K562 (cell line): ENCODE measurements around the gene MKNK1. TPM values are rescaled to one million over a fixed set of nuclear protein-coding genes. Genes with fewer than 3 reads are reported as not detected.
A peak's percentile ranks its signal among the peaks of the same experiment; 100 is the strongest.

ENCODE experiments used
- ATAC-seq: fragments of 200-7000 bp; cut with Tn5 transposase; 3 replicates; pipeline ENCODE4 v1.9.1; 2020; ENCODE audit warnings: moderate library complexity
- BruUV-seq: library from RNA; stranded (reverse); fragments of 400-500 nt; replicated peaks from 2 replicates; lab custom pipeline; 2021; lab: Mats Ljungman, UMichigan
- CTCF ChIA-PET: fragments of 300-600 bp; formaldehyde crosslinking; extraction: SDS; loops from one replicate; lab custom pipeline; 2021; ENCODE audit warnings: low intra/inter-chr PET ratio; lab: Yijun Ruan, JAX
- POLR2A ChIA-PET: fragments of 300-600, 350-650 bp; sonication (Branson Sonifier 250); formaldehyde crosslinking; extraction: SDS; loops from one replicate; lab custom pipeline; 2021; ENCODE audit warnings: antibody characterized with exemption, inconsistent platforms; lab: Yijun Ruan, JAX
- DNase-seq, 4 experiments: peaks; one replicate each; pipeline versions ENCODE4 v3.0.0 to v3.0.0-alpha.2; 2011 to 2018; ENCODE audit warnings: low spot score in 3 of 4, mixed read lengths in 3 of 4; ENCODE audit errors: extremely low read depth in 1 of 4
- FAIRE-seq: peaks from 2 replicates; lab custom pipeline; 2011; peaks lifted over from hg19 to GRCh38; lab: Jason Lieb, UNC
- H2AFZ ChIP-seq: 2 replicates; pipeline ENCODE4 v1.6.0; 2011; ENCODE audit warnings: low read depth, low read length, control low read depth, inconsistent platforms
- H3K27ac ChIP-seq: fragments of 200-600 bp; 3 replicates; pipeline ENCODE4 v1.8.0; 2011; ENCODE audit warnings: low read depth, mild to moderate bottlenecking, control low read depth, inconsistent platforms, low read length, moderate library complexity, mixed read lengths; ENCODE audit errors: extremely low read depth
- H3K27me3 ChIP-seq, 2 experiments: fragments of 300-600 bp in 1 of 2; 2 replicates in 1 of 2; 3 replicates in 1 of 2; pipeline versions ENCODE4 v1.6.0 to v1.8.0; 2011; ENCODE audit warnings: inconsistent platforms in 2 of 2, low read length in 2 of 2, mild to moderate bottlenecking in 1 of 2, mixed read lengths in 1 of 2, moderate library complexity in 1 of 2; ENCODE audit not compliant: control insufficient read depth in 2 of 2, insufficient read depth in 2 of 2
- H3K36me3 ChIP-seq: fragments of 300-600 bp; 3 replicates; pipeline ENCODE4 v1.8.0; 2011; ENCODE audit warnings: mild to moderate bottlenecking, low read length, inconsistent platforms; ENCODE audit not compliant: control insufficient read depth, insufficient read depth
- H3K4me1 ChIP-seq, 2 experiments: fragments of 200-600 bp in 1 of 2; replicated peaks in 1 of 2; 2 replicates in 1 of 2; 3 replicates in 1 of 2; pipeline versions ENCODE4 v1.5.1 to v1.8.0; 2011; ENCODE audit warnings: inconsistent platforms in 2 of 2, low read length in 2 of 2, mild to moderate bottlenecking in 1 of 2, mixed read lengths in 1 of 2, moderate library complexity in 1 of 2; ENCODE audit not compliant: control insufficient read depth in 2 of 2, insufficient read depth in 2 of 2
- H3K4me2 ChIP-seq: 2 replicates; pipeline ENCODE4 v1.6.1; 2011; ENCODE audit warnings: low read length, control low read depth, inconsistent platforms, mixed read lengths; ENCODE audit not compliant: insufficient read depth
- H3K4me3 ChIP-seq: fragments of 200-600 bp; sonication (generic), shearing (Covaris generic); 2 replicates; pipeline ENCODE4 v1.5.1; 2016; ENCODE audit warnings: control low read depth, inconsistent platforms
- H3K79me2 ChIP-seq: fragments of 200-600 bp; 3 replicates; pipeline ENCODE4 v1.8.0; 2011; ENCODE audit warnings: low read length, inconsistent platforms; ENCODE audit not compliant: control insufficient read depth, insufficient read depth
- H3K9ac ChIP-seq, 2 experiments: 2 replicates each; pipeline versions ENCODE4 v1.6.0 to v1.6.1; 2011; ENCODE audit warnings: low read depth in 2 of 2, low read length in 2 of 2, control low read depth in 1 of 2, inconsistent platforms in 1 of 2, mild to moderate bottlenecking in 1 of 2, mixed read lengths in 1 of 2; ENCODE audit not compliant: insufficient read depth in 1 of 2
- H3K9me1 ChIP-seq: one replicate; pipeline ENCODE4 v1.6.0; 2011; ENCODE audit warnings: inconsistent platforms, mild to moderate bottlenecking, low read length, moderate library complexity; ENCODE audit not compliant: control insufficient read depth, insufficient read depth
- H3K9me3 ChIP-seq: replicated peaks from 2 replicates; pipeline ENCODE4 v1.5.1; 2011; ENCODE audit warnings: low read depth, low read length, inconsistent platforms; ENCODE audit not compliant: control insufficient read depth, insufficient read depth
- H4K20me1 ChIP-seq: replicated peaks from 2 replicates; pipeline ENCODE4 v1.6.1; 2011; ENCODE audit warnings: low read length, inconsistent platforms, mixed read lengths; ENCODE audit not compliant: control insufficient read depth, insufficient read depth
- CBFA2T2 ChIP-seq: fragments of 450-650 bp; conservative IDR thresholded peaks from 2 replicates; pipeline ENCODE4 v1.6.1; 2017; ENCODE audit warnings: mild to moderate bottlenecking
- GTF2F1 ChIP-seq: IDR thresholded peaks from 2 replicates; pipeline ENCODE4 v1.6.1; 2011; ENCODE audit warnings: low read depth, low read length, improper control_type of control experiment
- HCFC1 ChIP-seq: IDR thresholded peaks from 2 replicates; pipeline ENCODE4 v1.6.1; 2012; ENCODE audit warnings: low read depth, low read length, improper control_type of control experiment
- HDAC2 ChIP-seq: fragments of 450-650 bp; IDR thresholded peaks from 2 replicates; pipeline ENCODE4 v1.6.1; 2016; ENCODE audit warnings: mild to moderate bottlenecking
- MEIS2 ChIP-seq: fragments of 450-650 bp; IDR thresholded peaks from 2 replicates; pipeline ENCODE4 v1.6.1; 2014; ENCODE audit warnings: mild to moderate bottlenecking; ENCODE audit not compliant: partially characterized antibody
- MYNN ChIP-seq, 2 experiments: sonication (generic); formaldehyde crosslinking in 1 of 2; IDR thresholded peaks; 2 replicates each; pipeline versions ENCODE4 v1.5.0 to v1.6.1; 2016 to 2020; ENCODE audit warnings: antibody characterized with exemption in 1 of 2, missing genetic modification reagents in 1 of 2
- PKNOX1 ChIP-seq: fragments of 450-650 bp; IDR thresholded peaks from 2 replicates; pipeline ENCODE4 v1.6.1; 2016
- SREBF2 ChIP-seq: sonication (generic); formaldehyde crosslinking; IDR thresholded peaks from 2 replicates; pipeline ENCODE4 v1.4.0; 2020; ENCODE audit warnings: mild to moderate bottlenecking, missing genetic modification reagents
- TCF7L2 ChIP-seq: fragments of 150-350 bp; IDR thresholded peaks from 2 replicates; pipeline ENCODE4 v1.6.1; 2016; ENCODE audit warnings: low read depth, mild to moderate bottlenecking, low read length, moderate library complexity
- ZFPM2 ChIP-seq: fragments of 250-450 bp; sonication (Bioruptor Pico); IDR thresholded peaks from 2 replicates; pipeline ENCODE4 v1.5.1; 2022; ENCODE audit warnings: mild to moderate bottlenecking
- ZNF511 ChIP-seq: sonication (generic); formaldehyde crosslinking; IDR thresholded peaks from 2 replicates; pipeline ENCODE4 v1.8.0; 2022; ENCODE audit warnings: mild to moderate bottlenecking, missing genetic modification reagents
- WGBS: fragments of 100-300 bp; shearing (Covaris generic); methylation state at CpG from one replicate; pipeline ENCODE4 v1.1.6; 2016; ENCODE audit warnings: low coverage, mixed read lengths; ENCODE audit not compliant: insufficient coverage; ENCODE audit errors: missing lambda C conversion rate; 5-methylcytosine and 5-hydroxymethylcytosine counted together
- in situ Hi-C: fragments of 300-500 bp; cut with MboI; formaldehyde crosslinking; loops from 4 replicates; pipeline ENCODE4 v1.15.0; 2018; ENCODE audit warnings: inconsistent platforms, mixed read lengths
- intact Hi-C: fragments of 100-400 bp; cut with micrococcal nuclease; formaldehyde crosslinking; loops from 2 replicates; pipeline ENCODE4 v1.14.2; 2022
- polyA plus RNA-seq, 8 experiments: library from polyadenylated mRNA; depleted of rRNA in 4 of 8; stranded (reverse) in 5 of 8; unstranded in 3 of 8; fragments of >200 nt; fragmentation: Nextera tagmentation in 2 of 8; fragmentation: Illumina TruSeq in 1 of 8; extraction: Ambion mirVana in 2 of 8; extraction: Trizol in 1 of 8; gene quantifications; 2 replicates each; pipeline versions ENCODE4 v1.2.1 to v1.2.3, GENCODE V29; 2011 to 2014; ENCODE audit warnings: inconsistent platforms in 1 of 8, missing spikeins in 1 of 8
- total RNA-seq, 7 experiments: library from RNA; depleted of rRNA in 6 of 7; stranded (reverse); fragments of >200 nt in 6 of 7; fragmentation: Illumina TruSeq in 2 of 7; extraction: Trizol in 2 of 7; gene quantifications; 2 replicates each; pipeline versions ENCODE4 v1.2.1 to v1.2.3, GENCODE V29; 2011 to 2021; ENCODE audit warnings: low replicate concordance in 1 of 7

The MKNK1 gene
- total and polyA plus RNA-seq, 9 of the 15 experiments (the other 6 are each of a cell fraction or from before 2014, with no cell fraction given) = 27.7 to 51.3 (median 43.7) TPM

GRCh38 chr1:46530311-46530710, 73.8 kb downstream of the MKNK1 start:
- intact Hi-C loops = no loop called here
- no peaks in the 10 kb centered on the region for H3K9me1 ChIP-seq
- ChIA-PET CTCF (interaction anchor here (0.5 to 7.0 kb wide), 6 partner anchors 52 to 285 kb away, joined by 3 to 144 read pairs (median 6); no protein-coding TSS in a partner anchor), POLR2A (interaction anchor here (0.7 to 1.5 kb wide), 5 partner anchors 43 to 121 kb away, joined by 3 to 5 read pairs (median 3); no protein-coding TSS in a partner anchor)
- FAIRE-seq (no peak), DNase-seq (no peak), ATAC-seq (no peak)
- no TSS peak for BruUV-seq
- H4K20me1 ChIP-seq = no peaks in the 10 kb centered on the region
- H3K4me3 ChIP-seq = no peak overlapping the region
- no peaks in the 10 kb centered on the region for H3K27me3 ChIP-seq
- no peak overlapping the region for H3K4me2 ChIP-seq
- 38% methylated on average over 3 of the region's 3 CpGs for WGBS
- peak overlapping the region in 1 of 2 experiments; percentile 8; a peak in 1 of 4 replicates for H3K9ac ChIP-seq
- H3K9me3 ChIP-seq = no peaks in the 10 kb centered on the region
- H3K27ac ChIP-seq = no peak overlapping the region
- peaks cover 21 to 33% of the 10 kb centered on the region in 2 experiments for H3K4me1 ChIP-seq
- H3K36me3 ChIP-seq = no peaks in the 10 kb centered on the region
- H3K79me2 ChIP-seq = no peaks in the 10 kb centered on the region
- H2AFZ ChIP-seq = no peak overlapping the region
- TF ChIP-seq HCFC1 (no peak), ZNF511 (CRISPR knock-in tag) (no peak)
- in situ Hi-C loops = no loop called here

DNA sequence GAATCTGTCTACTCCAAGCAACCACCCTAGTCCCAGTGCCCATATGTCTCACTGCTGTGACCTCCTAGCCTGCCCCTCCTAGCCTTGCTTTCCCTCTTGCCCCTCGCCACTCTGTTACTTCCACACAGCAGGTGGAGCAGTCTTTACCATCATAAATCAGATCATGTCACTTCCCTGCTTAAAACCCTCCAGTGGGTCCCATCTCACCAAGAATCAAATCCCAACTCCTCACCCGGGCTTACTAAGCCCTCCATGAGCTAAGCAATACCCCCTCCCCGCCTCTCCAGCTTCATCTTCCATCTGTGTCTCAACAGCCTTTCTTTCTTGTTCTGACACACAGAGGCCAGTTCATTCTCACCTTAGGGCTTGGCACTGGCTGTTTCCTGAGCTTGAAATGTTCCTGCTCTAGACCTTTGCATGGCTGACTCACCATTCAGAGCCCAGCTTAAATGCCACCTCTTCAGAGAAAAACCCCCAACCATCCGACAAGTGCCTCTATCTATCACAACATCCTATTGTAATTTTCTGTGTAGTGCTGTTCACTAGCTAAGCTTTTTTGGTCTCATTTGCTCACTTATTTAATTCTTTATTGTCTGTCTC, 74.9 kb downstream of the MKNK1 start:
- no peaks in the 10 kb centered on the region for H3K9me1 ChIP-seq
- no peak overlapping the region for H2AFZ ChIP-seq
- H4K20me1 ChIP-seq = no peaks in the 10 kb centered on the region
- no peaks in the 10 kb centered on the region for H3K79me2 ChIP-seq
- no peak overlapping the region for H3K4me2 ChIP-seq
- no peak overlapping the region for H3K9ac ChIP-seq
- no peak overlapping the region for H3K27ac ChIP-seq
- DNase-seq (no peak), FAIRE-seq (no peak), ATAC-seq (no peak)
- intact Hi-C loops (loop anchor here (2.0 kb wide), 1 partner anchor 196 kb away; no protein-coding TSS in a partner anchor), in situ Hi-C loops (loop anchor here (5.0 kb wide), 2 partner anchors 52 to 82 kb away; no protein-coding TSS in a partner anchor)
- no peaks in the 10 kb centered on the region for H3K27me3 ChIP-seq
- CTCF ChIA-PET = interaction anchor here (0.7 to 7.0 kb wide), 6 partner anchors 41 to 196 kb away, joined by 3 to 144 read pairs (median 18); no protein-coding TSS in a partner anchor
- no TSS peak for BruUV-seq
- POLR2A ChIA-PET = interaction anchor here (0.6 to 2.4 kb wide), 13 partner anchors 13 to 239 kb away, joined by 3 to 7 read pairs (median 3); no protein-coding TSS in a partner anchor
- H3K4me1 ChIP-seq = peaks cover 33 to 45% of the 10 kb centered on the region in 2 experiments
- no peaks in the 10 kb centered on the region for H3K9me3 ChIP-seq
- no peaks in the 10 kb centered on the region for H3K36me3 ChIP-seq
- 11% methylated on average over 4 of the region's 4 CpGs for WGBS
- no peak overlapping the region for H3K4me3 ChIP-seq
- TF ChIP-seq GTF2F1 (no peak), CBFA2T2 (no peak), MEIS2 (peak; percentile 37), HDAC2 (no peak), PKNOX1 (peak; percentile 58), SREBF2 (CRISPR knock-in tag) (no peak), TCF7L2 (no peak), MYNN (IDR thresholded peaks at IDR 0.05) (no peak), MYNN (CRISPR knock-in tag; IDR thresholded peaks at IDR 0.05) (no peak), ZFPM2 (CRISPR knock-in tag) (no peak)
